ENCODE measurements around the gene ZNF76.
A peak's percentile ranks its signal among the peaks of the same experiment; 100 is the strongest.

ZNF76 gene

GRCh38 chr6:35272005-35272404 lies 12.5 kb downstream of the ZNF76 start:
- no peak for DNase-seq

- DNase-seq: no peak
These were observed 14.5 kb downstream of the ZNF76 start for GRCh38 chr6:35273822-35274559.

GRCh38 chr6:35275744-35276260 lies 16.3 kb downstream of the ZNF76 start:
- DNase-seq: no peak

GRCh38 chr6:35278708-35279107 lies 19.2 kb downstream of the ZNF76 start:
- no peak for DNase-seq

- no peak for DNase-seq
These were observed 21.4 kb downstream of the ZNF76 start for GRCh38 chr6:35280903-35281302.

- DNase-seq: no peak
These were observed 22.9 kb downstream of the ZNF76 start for GRCh38 chr6:35282472-35282871.

GRCh38 chr6:35283361-35283760 lies 23.8 kb downstream of the ZNF76 start:
- DNase-seq: no peak

- no peak for DNase-seq
These were observed 28.3 kb downstream of the ZNF76 start for GRCh38 chr6:35287671-35288396.

- no peak for DNase-seq
These were observed 29.3 kb downstream of the ZNF76 start for GRCh38 chr6:35288834-35289233.

- DNase-seq: no peak
These were observed 32.0 kb downstream of the ZNF76 start for GRCh38 chr6:35291491-35291890.

- DNase-seq: no peak
These were observed 33.0 kb downstream of the ZNF76 start for GRCh38 chr6:35292494-35292893.

GRCh38 chr6:35293681-35294080 lies 34.1 kb downstream of the ZNF76 start:
- no peak for DNase-seq

GRCh38 chr6:35294308-35294945 lies 34.9 kb downstream of the ZNF76 start:
- DNase-seq: peak; percentile 52

GRCh38 chr6:35295036-35295435 lies 35.5 kb downstream of the ZNF76 start:
- no peak for DNase-seq

GRCh38 chr6:35295521-35296315 lies 36.2 kb downstream of the ZNF76 start:
- DNase-seq: no peak

GRCh38 chr6:35296931-35297600 lies 37.5 kb downstream of the ZNF76 start:
- no peak for DNase-seq

GRCh38 chr6:35297601-35298481 lies 38.3 kb downstream of the ZNF76 start, which contains the start of gene DEF6:
TSS of gene DEF6 (plus strand) at chr6:35297818. CDS start at chr6:35297857, 39 bp downstream.
- DNase-seq: peak; percentile 75

GRCh38 chr6:35298625-35299140 lies 39.1 kb downstream of the ZNF76 start:
- no peak for DNase-seq

- DNase-seq: no peak
These were observed 40.1 kb downstream of the ZNF76 start for GRCh38 chr6:35299674-35300073.

- DNase-seq: no peak
These were observed 41.3 kb downstream of the ZNF76 start for GRCh38 chr6:35300848-35301247.
